Measurements from ENCODE around the gene ZSWIM4. TPM values are rescaled to one million over a fixed set of nuclear protein-coding genes. Genes with fewer than 3 reads are reported as not detected.
A peak's percentile ranks its signal among the peaks of the same experiment; 100 is the strongest.

The ZSWIM4 gene
- total and polyA plus RNA-seq, 12 donors = 1.2 to 7.1 (median 2.7) TPM

- Histone ChIP-seq H3K4me1 (peaks cover 9 to 38% (median 27%) of the 10 kb centered on the region in 9 donors), H3K36me3 (no peaks in the 10 kb centered on the region), H3K27ac (peak overlapping the region in 5 of 10 donors; percentile 13 to 95 (median 62)), H3K27me3 (peaks cover 0 to 29% (median 0%) of the 10 kb centered on the region in 7 donors), H3K4me3 (peak overlapping the region in 1 of 10 donors; percentile 73), H3K9me3 (no peaks in the 10 kb centered on the region)
- ATAC-seq (no peak), DNase-seq (no peak)
- TF ChIP-seq CTCF (IDR thresholded peaks at IDR 0.05) = no peak
- WGBS, 2 donors = 42 to 46% methylated on average over 13 of the region's 13 CpGs
- intact Hi-C loops (cut with DNase I) = loop anchor here in 9 of 10 donors (5.0 to 10.0 kb wide), 5 partner anchors 67 to 589 kb away; partner anchors contain the start of gene ZSWIM4 (in 1 of the 9)
These were observed 68.9 kb downstream of the ZSWIM4 start for GRCh38 chr19:13864046-13864666.

GRCh38 chr19:13864667-13865570 lies 69.7 kb downstream of the ZSWIM4 start:
- H3K27me3 ChIP-seq = peaks cover 0 to 29% (median 0%) of the 10 kb centered on the region in 7 donors
- ATAC-seq = no peak
- peaks cover 9 to 38% (median 27%) of the 10 kb centered on the region in 9 donors for H3K4me1 ChIP-seq
- DNase-seq = no peak
- H3K27ac ChIP-seq = peak overlapping the region in 6 of 10 donors; percentile 13 to 81 (median 62)
- no peaks in the 10 kb centered on the region for H3K9me3 ChIP-seq
- no peaks in the 10 kb centered on the region for H3K36me3 ChIP-seq
- 6 to 16% methylated on average over 45 to 107 of the region's 113 CpGs for WGBS, 2 donors
- peak overlapping the region in 9 of 10 donors; percentile 64 to 92 (median 77) for H3K4me3 ChIP-seq
- TF ChIP-seq CTCF (IDR thresholded peaks at IDR 0.05) = no peak
- intact Hi-C loops (cut with DNase I) = loop anchor here in 9 of 10 donors (5.0 to 10.0 kb wide), 5 partner anchors 68 to 590 kb away; partner anchors contain the start of gene ZSWIM4 (in 1 of the 9)

GRCh38 chr19:13865571-13866462 lies 70.6 kb downstream of the ZSWIM4 start:
- Histone ChIP-seq H3K9me3 (no peaks in the 10 kb centered on the region), H3K27me3 (peaks cover 0 to 29% (median 0%) of the 10 kb centered on the region in 7 donors), H3K4me3 (peak overlapping the region; percentile 56 to 92 (median 75)), H3K4me1 (peaks cover 9 to 36% (median 26%) of the 10 kb centered on the region in 9 donors), H3K36me3 (no peaks in the 10 kb centered on the region), H3K27ac (peak overlapping the region in 8 of 10 donors; percentile 33 to 81 (median 62))
- WGBS, 2 donors = 2% methylated on average over 74 to 82 of the region's 82 CpGs
- ATAC-seq = no peak
- TF ChIP-seq CTCF (IDR thresholded peaks at IDR 0.05) = no peak
- intact Hi-C loops (cut with DNase I) = loop anchor here in 3 of 10 donors (5.0 to 10.0 kb wide), 3 partner anchors 269 to 591 kb away; no protein-coding TSS in a partner anchor
- no peak for DNase-seq

All from heart right ventricle (tissue), 16 donors.